Measurements from ENCODE around the gene ABLIM3. TPM values are rescaled to one million over a fixed set of nuclear protein-coding genes. Genes with fewer than 3 reads are reported as not detected.

ABLIM3 gene
- total and polyA plus RNA-seq, 9 of the 15 experiments (the other 6 are each of a cell fraction or from before 2014, with no cell fraction given), result 0.03 to 0.38 (median 0.11) TPM

DNA sequence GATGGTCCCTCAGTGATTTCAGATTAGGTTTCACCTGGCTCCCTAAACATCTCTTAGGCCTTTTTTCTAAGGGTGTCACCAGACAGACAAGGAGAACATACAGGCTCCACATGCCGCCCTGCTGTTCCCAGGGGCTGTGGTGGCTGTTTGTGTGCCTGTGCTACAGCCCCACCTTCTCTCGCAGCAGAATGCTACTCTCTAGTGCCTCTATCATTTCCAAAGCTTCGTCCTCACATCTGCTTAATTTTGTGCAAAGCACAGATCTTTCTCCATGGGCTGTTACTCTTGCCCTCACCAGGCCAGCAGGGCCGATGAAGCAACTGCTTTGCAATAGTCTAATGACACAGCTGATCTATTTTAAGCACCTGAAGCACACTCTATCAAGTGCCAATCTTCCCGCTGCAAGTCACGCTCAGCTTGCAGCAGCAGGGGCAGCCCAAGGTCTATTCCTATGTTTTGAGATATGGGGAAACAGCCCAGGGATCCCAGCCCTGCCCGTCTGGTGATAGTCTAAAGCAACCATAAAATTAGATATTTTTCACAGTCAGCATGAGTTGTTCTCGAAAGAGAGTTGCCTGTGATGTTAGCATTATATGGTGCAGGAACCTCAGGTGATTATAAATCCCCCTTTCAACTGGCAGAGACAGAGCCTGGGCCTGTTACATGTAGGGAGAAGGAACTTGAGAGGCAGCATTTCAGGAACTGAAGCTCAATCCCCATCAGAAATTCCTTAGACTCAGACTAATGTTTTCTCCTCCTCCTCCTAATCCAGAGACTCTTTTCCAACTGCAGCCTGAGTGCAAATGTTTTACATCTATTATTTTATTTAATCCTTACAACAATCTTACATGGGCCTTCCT, 12.7 kb downstream of the ABLIM3 start (continued):
- TF ChIP-seq, protein P1, sequence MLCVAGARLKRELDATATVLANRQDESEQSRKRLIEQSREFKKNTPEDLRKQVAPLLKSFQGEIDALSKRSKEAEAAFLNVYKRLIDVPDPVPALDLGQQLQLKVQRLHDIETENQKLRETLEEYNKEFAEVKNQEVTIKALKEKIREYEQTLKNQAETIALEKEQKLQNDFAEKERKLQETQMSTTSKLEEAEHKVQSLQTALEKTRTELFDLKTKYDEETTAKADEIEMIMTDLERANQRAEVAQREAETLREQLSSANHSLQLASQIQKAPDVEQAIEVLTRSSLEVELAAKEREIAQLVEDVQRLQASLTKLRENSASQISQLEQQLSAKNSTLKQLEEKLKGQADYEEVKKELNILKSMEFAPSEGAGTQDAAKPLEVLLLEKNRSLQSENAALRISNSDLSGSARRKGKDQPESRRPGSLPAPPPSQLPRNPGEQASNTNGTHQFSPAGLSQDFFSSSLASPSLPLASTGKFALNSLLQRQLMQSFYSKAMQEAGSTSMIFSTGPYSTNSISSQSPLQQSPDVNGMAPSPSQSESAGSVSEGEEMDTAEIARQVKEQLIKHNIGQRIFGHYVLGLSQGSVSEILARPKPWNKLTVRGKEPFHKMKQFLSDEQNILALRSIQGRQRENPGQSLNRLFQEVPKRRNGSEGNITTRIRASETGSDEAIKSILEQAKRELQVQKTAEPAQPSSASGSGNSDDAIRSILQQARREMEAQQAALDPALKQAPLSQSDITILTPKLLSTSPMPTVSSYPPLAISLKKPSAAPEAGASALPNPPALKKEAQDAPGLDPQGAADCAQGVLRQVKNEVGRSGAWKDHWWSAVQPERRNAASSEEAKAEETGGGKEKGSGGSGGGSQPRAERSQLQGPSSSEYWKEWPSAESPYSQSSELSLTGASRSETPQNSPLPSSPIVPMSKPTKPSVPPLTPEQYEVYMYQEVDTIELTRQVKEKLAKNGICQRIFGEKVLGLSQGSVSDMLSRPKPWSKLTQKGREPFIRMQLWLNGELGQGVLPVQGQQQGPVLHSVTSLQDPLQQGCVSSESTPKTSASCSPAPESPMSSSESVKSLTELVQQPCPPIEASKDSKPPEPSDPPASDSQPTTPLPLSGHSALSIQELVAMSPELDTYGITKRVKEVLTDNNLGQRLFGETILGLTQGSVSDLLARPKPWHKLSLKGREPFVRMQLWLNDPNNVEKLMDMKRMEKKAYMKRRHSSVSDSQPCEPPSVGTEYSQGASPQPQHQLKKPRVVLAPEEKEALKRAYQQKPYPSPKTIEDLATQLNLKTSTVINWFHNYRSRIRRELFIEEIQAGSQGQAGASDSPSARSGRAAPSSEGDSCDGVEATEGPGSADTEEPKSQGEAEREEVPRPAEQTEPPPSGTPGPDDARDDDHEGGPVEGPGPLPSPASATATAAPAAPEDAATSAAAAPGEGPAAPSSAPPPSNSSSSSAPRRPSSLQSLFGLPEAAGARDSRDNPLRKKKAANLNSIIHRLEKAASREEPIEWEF (CRISPR knock-in tag; IDR thresholded peaks at IDR 0.05), result no peak; the same call in 1 of the 2 replicates
- TF ChIP-seq, protein P2, sequence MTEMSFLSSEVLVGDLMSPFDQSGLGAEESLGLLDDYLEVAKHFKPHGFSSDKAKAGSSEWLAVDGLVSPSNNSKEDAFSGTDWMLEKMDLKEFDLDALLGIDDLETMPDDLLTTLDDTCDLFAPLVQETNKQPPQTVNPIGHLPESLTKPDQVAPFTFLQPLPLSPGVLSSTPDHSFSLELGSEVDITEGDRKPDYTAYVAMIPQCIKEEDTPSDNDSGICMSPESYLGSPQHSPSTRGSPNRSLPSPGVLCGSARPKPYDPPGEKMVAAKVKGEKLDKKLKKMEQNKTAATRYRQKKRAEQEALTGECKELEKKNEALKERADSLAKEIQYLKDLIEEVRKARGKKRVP (CRISPR knock-in tag; IDR thresholded peaks at IDR 0.05), result peak; percentile 98
- TF ChIP-seq PTBP1 (IDR thresholded peaks at IDR 0.05; ENCODE audit: low read depth, low read length) (no peak), ZNF224 (CRISPR knock-in tag; IDR thresholded peaks at IDR 0.05) (no peak), TFAM (CRISPR knock-in tag; conservative IDR thresholded peaks at IDR 0.05) (no peak), NONO (IDR thresholded peaks at IDR 0.05; ENCODE audit: low read depth in 2 of 2, low read length in 1 of 2) (no peak), SMARCB1 (IDR thresholded peaks at IDR 0.05; ENCODE audit: insufficient read length, low read depth) (no peak), ZNF384 (IDR thresholded peaks at IDR 0.05; ENCODE audit: low read depth, low read length) (no peak), MTA3 (IDR thresholded peaks at IDR 0.05; ENCODE audit: borderline replicate concordance) (no peak), ZNF121 (CRISPR knock-in tag; conservative IDR thresholded peaks at IDR 0.05) (no peak), CHD2 (IDR thresholded peaks at IDR 0.05; ENCODE audit: low read depth, low read length) (no peak), ZNF436 (CRISPR knock-in tag; IDR thresholded peaks at IDR 0.05) (no peak), JUN (IDR thresholded peaks at IDR 0.05; ENCODE audit: borderline replicate concordance, low read depth, low read length) (peak; percentile 87), JUN (CRISPR knock-in tag; IDR thresholded peaks at IDR 0.05; ENCODE audit: borderline replicate concordance) (peak; percentile 91; the same call in 1 of the 2 replicates)
- TF ChIP-seq, protein P3, sequence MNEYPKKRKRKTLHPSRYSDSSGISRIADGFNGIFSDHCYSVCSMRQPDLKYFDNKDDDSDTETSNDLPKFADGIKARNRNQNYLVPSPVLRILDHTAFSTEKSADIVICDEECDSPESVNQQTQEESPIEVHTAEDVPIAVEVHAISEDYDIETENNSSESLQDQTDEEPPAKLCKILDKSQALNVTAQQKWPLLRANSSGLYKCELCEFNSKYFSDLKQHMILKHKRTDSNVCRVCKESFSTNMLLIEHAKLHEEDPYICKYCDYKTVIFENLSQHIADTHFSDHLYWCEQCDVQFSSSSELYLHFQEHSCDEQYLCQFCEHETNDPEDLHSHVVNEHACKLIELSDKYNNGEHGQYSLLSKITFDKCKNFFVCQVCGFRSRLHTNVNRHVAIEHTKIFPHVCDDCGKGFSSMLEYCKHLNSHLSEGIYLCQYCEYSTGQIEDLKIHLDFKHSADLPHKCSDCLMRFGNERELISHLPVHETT (CRISPR knock-in tag; conservative IDR thresholded peaks at IDR 0.05 in 1 of 2, IDR thresholded peaks at IDR 0.05 in 1 of 2), result no peak; a peak in 1 of 4 replicates
- TF ChIP-seq, protein P4, sequence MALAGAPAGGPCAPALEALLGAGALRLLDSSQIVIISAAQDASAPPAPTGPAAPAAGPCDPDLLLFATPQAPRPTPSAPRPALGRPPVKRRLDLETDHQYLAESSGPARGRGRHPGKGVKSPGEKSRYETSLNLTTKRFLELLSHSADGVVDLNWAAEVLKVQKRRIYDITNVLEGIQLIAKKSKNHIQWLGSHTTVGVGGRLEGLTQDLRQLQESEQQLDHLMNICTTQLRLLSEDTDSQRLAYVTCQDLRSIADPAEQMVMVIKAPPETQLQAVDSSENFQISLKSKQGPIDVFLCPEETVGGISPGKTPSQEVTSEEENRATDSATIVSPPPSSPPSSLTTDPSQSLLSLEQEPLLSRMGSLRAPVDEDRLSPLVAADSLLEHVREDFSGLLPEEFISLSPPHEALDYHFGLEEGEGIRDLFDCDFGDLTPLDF (CRISPR knock-in tag; IDR thresholded peaks at IDR 0.05), result no peak

Measured in K562 (cell line).